OCI-LY3 (cell line): ENCODE measurements around the gene MSTO1.
"Not testable (repeated sequence)": the region's sequence is repeated elsewhere in the genome, so short reads cannot be mapped to it uniquely, and the experiment has no call there.

Experiments
- H2AFZ ChIP-seq: fragments of 200-600, 300-600 bp; shearing (Covaris generic); 2 replicates; pipeline ENCODE4 v1.6.0; 2014; ENCODE audit warnings: antibody characterized with exemption, low read depth, low read length
- H3K27ac ChIP-seq: fragments of 200-600, 300-600 bp; sonication (generic); 2 replicates; pipeline ENCODE4 v1.5.1; 2014; ENCODE audit warnings: mild to moderate bottlenecking, low read length, moderate library complexity, mixed read lengths
- H3K27me3 ChIP-seq: fragments of 200-600, 300-600 bp; sonication (generic); 2 replicates; pipeline ENCODE4 v1.6.1; 2014; ENCODE audit warnings: low read depth, low read length, mixed read lengths
- H3K36me3 ChIP-seq: fragments of 200-600, 300-600 bp; sonication (generic); replicated peaks from 2 replicates; pipeline ENCODE3; 2014; ENCODE audit warnings: low read depth, low read length, mixed read lengths
- H3K4me1 ChIP-seq: fragments of 300-600, 200-600 bp; sonication (generic); 2 replicates; pipeline ENCODE4 v1.6.1; 2014; ENCODE audit warnings: low read length, mixed read lengths
- H3K4me2 ChIP-seq: fragments of 200-600, 300-600 bp; sonication (generic); 2 replicates; pipeline ENCODE4 v1.6.1; 2014; ENCODE audit warnings: low read length, mixed read lengths
- H3K4me3 ChIP-seq: fragments of 300-600, 200-600 bp; sonication (generic); 2 replicates; pipeline ENCODE4 v1.5.1; 2014; ENCODE audit warnings: antibody characterized with exemption, mild to moderate bottlenecking, low read length, moderate library complexity
- H3K79me2 ChIP-seq: fragments of 300-600, 200-600 bp; shearing (Covaris generic); 2 replicates; pipeline ENCODE4 v1.6.1; 2014; ENCODE audit warnings: mild to moderate bottlenecking, low read length, mixed read lengths
- H3K9ac ChIP-seq: fragments of 300-600, 200-600 bp; shearing (Covaris generic); 2 replicates; pipeline ENCODE4 v1.6.0; 2014; ENCODE audit warnings: mild to moderate bottlenecking, low read length, moderate library complexity
- H3K9me3 ChIP-seq: fragments of 200-600, 300-600 bp; shearing (Covaris generic); 2 replicates; pipeline ENCODE4 v1.6.1; 2014; ENCODE audit warnings: low read length, mixed read lengths; ENCODE audit not compliant: insufficient read depth
- H4K20me1 ChIP-seq: fragments of 200-600, 300-600 bp; sonication (generic); 2 replicates; pipeline ENCODE4 v1.6.1; 2016; ENCODE audit warnings: low read length, mixed read lengths; ENCODE audit not compliant: insufficient read depth
- CTCF ChIP-seq: fragments of 200-600, 300-600 bp; sonication (generic); IDR thresholded peaks from 2 replicates; pipeline ENCODE4 v1.5.1; 2014; ENCODE audit warnings: antibody characterized with exemption, low read length, low read depth
- EZH2phosphoT487 ChIP-seq: fragments of 200-600 bp; shearing (Covaris generic); IDR thresholded peaks from 2 replicates; pipeline ENCODE4 v1.6.1; 2018; ENCODE audit warnings: antibody characterized with exemption, mixed run types, low read depth

MSTO1 gene

GRCh38 chr1:155607708-155608107 lies 2.3 kb upstream of the MSTO1 start:
- Histone ChIP-seq H3K79me2 (no peaks in the 10 kb centered on the region), H3K9me3 (no peaks in the 10 kb centered on the region), H3K4me1 (peaks cover 5% of the 10 kb centered on the region; the same call in 1 of the 2 replicates), H4K20me1 (no peaks in the 10 kb centered on the region), H3K36me3 (no peaks in the 10 kb centered on the region), H3K9ac (no peak overlapping the region), H3K4me2 (no peak overlapping the region), H3K27ac (no peak overlapping the region), H2AFZ (no peak overlapping the region), H3K4me3 (no peak overlapping the region), H3K27me3 (no peaks in the 10 kb centered on the region)
- TF ChIP-seq EZH2phosphoT487 = no peak
- no peak for TF ChIP-seq CTCF

- Histone ChIP-seq H3K4me3 (no peak overlapping the region), H3K27ac (no peak overlapping the region), H3K4me2 (no peak overlapping the region)
Measured at GRCh38 chr1:155608888-155609225, 1.2 kb upstream of the MSTO1 start.

DNA sequence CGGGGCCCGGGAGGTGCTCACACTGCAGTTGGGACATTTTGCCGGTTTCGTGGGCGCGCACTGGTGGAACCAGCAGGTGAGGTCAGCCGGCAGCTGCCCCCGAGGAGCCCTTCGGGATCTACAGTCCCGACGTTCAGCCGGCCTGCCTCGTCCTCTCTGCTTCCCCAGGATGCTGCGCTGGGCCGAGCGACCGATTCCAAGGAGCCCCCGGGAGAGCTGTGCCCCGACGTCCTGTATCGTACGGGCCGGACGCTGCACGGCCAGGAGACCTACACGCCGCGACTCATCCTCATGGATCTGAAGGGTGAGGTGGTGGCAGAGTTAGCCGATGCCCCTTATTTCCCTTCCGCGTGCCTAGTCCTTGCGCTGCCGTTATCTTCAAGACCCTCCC lies 234 bp downstream of the MSTO1 start:
- Histone ChIP-seq H3K4me2 (peak overlapping the region; percentile 46), H3K9ac (peak overlapping the region; percentile 53; the same call in 1 of the 2 replicates), H3K4me3 (peak overlapping the region; percentile 79)
- not testable (repeated sequence) for H3K4me1 ChIP-seq, H3K9me3 ChIP-seq, H3K79me2 ChIP-seq, H3K27ac ChIP-seq, H3K36me3 ChIP-seq, H3K27me3 ChIP-seq, H2AFZ ChIP-seq, H4K20me1 ChIP-seq

More at GRCh38 chr1:155608888-155609225, 1.2 kb upstream of the MSTO1 start:
- peaks cover 3% of the 10 kb centered on the region for H3K36me3 ChIP-seq
- H2AFZ ChIP-seq = no peak overlapping the region
- no peaks in the 10 kb centered on the region for H3K79me2 ChIP-seq
- H3K27me3 ChIP-seq = no peaks in the 10 kb centered on the region
- no peak overlapping the region for H3K9ac ChIP-seq
- TF ChIP-seq EZH2phosphoT487 (no peak), CTCF (no peak)
- H4K20me1 ChIP-seq = no peaks in the 10 kb centered on the region
- H3K4me1 ChIP-seq = peaks cover 5% of the 10 kb centered on the region; the same call in 1 of the 2 replicates
- H3K9me3 ChIP-seq = no peaks in the 10 kb centered on the region

- not testable (repeated sequence) for H3K27ac ChIP-seq, H3K9me3 ChIP-seq, H3K4me3 ChIP-seq, H3K36me3 ChIP-seq, H2AFZ ChIP-seq, H4K20me1 ChIP-seq, H3K4me2 ChIP-seq, H3K4me1 ChIP-seq, H3K79me2 ChIP-seq, H3K27me3 ChIP-seq, H3K9ac ChIP-seq
Measured at GRCh38 chr1:155613226-155613625, 3.2 kb downstream of the MSTO1 start.

DNA sequence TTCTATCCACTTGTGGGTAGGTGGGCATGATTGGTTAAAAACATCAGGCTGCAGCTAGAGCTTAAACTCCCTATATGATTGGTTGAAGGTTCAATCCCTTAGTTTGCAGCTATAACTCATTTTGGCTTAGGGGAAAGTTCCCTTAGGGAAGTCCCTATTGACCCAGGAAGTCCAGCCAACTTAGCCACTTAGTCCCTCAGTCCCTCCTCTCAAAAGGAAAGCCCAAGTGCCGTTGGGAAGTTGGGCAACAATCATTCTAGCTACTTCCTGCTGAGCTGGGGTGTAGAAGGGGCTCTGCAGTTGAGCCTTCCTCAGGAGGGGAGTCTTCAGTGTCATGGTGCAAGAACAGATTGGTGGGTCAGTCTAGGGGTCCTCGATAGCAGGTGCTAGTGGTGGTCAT lies 12.2 kb downstream of the MSTO1 start:
- Histone ChIP-seq H3K4me2 (no peak overlapping the region), H3K27me3 (no peaks in the 10 kb centered on the region)
- no peak for TF ChIP-seq EZH2phosphoT487

More for the DNA sequence above, 12.2 kb downstream of the MSTO1 start:
- no peaks in the 10 kb centered on the region for H4K20me1 ChIP-seq
- no peaks in the 10 kb centered on the region for H3K36me3 ChIP-seq
- no peaks in the 10 kb centered on the region for H3K4me1 ChIP-seq
- H3K9me3 ChIP-seq = no peaks in the 10 kb centered on the region
- H3K27ac ChIP-seq = no peak overlapping the region
- no peak overlapping the region for H2AFZ ChIP-seq
- H3K9ac ChIP-seq = no peak overlapping the region
- H3K79me2 ChIP-seq = no peaks in the 10 kb centered on the region
- no peak overlapping the region for H3K4me3 ChIP-seq
